GDM1 (cell line): Measurements from ENCODE around the gene ZFPM1.

Experiments used
- DNase-seq: peaks from one replicate; lab custom pipeline; 2025; lab: John Stamatoyannopoulos, UW

The ZFPM1 gene

GRCh38 chr16:88499836-88500251, 46.8 kb downstream of the ZFPM1 start:
- no peak for DNase-seq

DNA sequence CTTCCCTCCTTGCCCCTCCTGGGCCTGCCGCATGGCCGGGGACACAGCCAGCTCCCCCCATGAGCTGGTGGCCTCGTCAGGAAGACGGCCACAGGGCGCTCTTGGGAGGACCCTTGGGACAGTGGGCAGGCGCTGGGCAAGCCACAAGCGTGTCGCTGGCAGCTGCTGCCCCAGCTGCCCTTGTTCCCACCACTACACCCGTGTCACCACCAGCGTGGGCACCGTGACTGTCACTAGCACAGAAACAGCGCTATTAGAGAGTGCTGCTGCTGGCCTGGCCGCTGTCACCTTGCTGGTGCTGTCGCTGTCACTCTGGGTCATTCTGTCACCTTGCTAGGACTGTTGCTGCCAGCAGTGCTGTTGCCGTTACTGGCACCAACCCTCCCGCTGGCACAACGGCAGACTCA, 47.2 kb downstream of the ZFPM1 start:
- DNase-seq, result no peak

- DNase-seq, result no peak
Measured at GRCh38 chr16:88502371-88502770, 49.3 kb downstream of the ZFPM1 start.

- no peak for DNase-seq
Measured at GRCh38 chr16:88502776-88503280, 49.7 kb downstream of the ZFPM1 start.

DNA sequence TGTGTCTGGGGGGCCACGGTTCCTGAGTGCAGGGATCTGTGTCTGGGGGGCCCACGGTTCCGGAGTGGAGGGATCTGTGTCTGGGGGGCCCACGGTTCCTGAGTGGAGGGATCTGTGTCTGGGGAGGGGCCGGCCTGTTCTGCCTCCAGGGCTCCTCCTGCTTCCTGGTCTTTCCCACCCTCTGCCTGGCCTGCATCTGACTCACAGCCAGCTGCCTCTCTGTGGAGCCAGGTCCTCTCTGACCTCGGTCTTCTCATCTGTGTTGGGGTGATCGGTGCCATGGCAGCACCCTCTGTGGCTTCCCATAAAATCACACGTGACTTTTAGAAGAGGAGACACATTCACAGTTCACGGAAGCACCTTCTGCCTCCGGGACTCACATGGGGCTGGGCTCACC, 50.3 kb downstream of the ZFPM1 start:
- no peak for DNase-seq

DNA sequence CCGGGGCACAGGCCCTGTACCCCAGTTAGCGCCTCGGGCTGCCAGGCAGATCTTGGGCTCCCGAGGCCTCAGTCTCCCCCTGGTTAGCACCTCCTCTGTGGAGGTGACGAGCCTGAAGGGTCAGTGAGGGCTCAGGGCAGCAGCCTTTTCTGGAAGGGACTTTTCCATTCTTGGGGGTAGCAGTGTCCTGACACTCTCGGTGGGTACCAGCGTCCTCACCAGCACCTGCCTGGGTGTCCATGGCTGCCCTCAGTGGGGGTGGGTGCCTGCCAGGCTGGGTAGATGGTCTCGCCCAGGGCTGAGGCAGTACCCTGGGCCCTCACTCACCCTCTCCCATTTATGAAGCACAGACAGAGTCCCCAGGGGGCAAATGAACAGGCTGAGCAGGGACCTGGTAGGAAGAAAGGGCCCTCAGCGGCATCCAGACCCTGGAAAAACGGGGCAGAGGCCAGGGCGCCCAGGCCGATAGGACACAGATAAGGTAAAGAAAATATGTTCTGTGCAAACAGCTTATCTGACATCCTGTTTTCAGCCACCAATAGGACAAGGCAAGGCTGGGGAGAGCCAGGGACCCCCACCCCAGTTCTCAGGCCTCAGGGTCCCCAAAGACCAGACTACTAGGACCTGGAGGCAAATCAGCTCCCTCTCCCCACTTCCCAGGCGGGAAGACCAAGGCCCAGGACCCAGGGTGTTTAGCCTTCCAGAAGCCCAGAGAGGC, 50.9 kb downstream of the ZFPM1 start:
- no peak for DNase-seq

- DNase-seq, result no peak
Measured at GRCh38 chr16:88504489-88505404, 51.7 kb downstream of the ZFPM1 start.

DNA sequence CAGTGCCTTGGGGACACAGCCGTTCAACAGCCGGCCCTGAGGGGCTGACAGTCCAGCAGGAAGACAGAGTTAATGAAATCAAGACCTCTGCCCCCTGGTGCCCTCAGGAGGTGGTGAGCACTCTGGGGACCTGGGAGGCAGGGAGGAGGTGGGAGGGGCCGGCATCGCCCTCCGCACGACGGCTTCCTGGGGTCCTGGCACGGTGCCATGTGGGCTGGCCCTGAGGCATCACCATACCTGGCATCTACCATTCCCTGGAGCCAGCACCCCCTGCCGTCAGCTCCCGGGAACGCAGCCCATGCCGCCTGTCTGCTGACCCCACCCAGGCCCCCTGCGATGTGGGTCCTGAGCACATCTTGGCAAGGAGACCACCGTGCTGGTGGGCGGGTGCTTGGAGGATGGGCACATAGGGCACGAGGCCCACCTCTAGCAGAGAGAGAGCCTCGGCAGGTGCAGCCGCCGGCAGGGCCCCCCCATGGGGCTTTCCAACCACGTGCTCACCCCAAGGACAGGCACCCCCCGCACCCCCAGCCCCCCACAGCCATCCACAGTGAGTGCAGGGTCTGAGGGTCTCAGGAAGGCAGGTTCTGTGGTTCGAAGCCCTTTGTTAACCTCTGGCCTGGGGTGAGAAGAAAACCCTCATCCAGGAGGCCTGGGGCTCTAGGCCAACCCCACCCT, 52.5 kb downstream of the ZFPM1 start:
- no peak for DNase-seq

- DNase-seq, result no peak
Measured at GRCh38 chr16:88506723-88507122, 53.6 kb downstream of the ZFPM1 start.

GRCh38 chr16:88507231-88507743, 54.2 kb downstream of the ZFPM1 start:
- no peak for DNase-seq

GRCh38 chr16:88508376-88508867, 55.3 kb downstream of the ZFPM1 start:
- DNase-seq, result no peak

DNA sequence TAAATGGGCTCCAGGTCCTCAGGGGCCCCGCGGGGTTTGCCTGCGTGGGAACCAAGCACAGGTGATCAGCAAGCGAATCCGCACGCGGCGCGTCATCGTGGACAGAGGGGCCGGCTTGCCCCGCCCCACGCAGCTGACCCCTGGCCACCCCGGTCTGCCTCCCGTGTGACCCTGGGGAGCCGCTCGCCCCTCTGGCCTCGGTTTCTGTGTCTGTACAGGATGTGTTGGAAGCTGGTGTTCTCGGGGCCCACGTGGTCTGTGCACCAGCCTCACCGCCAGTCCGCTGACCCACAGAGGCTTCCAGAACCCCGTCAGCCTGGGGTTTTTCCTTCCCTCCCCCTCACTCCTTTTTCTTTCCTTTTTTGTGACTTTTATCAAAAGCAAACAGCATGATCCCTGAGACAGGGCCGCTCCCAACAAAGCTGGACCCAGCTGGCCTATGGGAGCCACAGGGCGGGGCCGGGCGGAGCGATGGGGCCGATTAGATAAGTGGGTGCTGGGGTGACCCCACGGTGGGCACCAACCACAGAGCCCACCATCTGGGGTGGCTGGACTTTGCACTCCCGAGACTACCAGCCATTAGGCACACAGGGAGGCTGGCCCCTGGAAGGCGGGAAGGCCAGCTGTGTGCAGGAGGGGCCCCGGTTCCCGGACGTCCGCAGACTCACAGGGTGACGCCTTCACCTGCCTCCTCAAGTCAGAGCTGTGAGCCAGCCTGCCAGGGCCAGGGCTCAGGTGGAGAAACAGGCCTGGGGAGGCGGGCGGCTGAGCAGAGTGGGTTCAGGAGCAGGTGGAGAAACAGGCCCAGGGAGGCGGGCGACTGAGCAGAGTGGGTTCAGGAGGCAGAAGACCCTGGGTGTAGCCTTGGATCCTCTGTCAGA, 56.0 kb downstream of the ZFPM1 start:
- no peak for DNase-seq

GRCh38 chr16:88509749-88510069, 56.6 kb downstream of the ZFPM1 start:
- no peak for DNase-seq

DNA sequence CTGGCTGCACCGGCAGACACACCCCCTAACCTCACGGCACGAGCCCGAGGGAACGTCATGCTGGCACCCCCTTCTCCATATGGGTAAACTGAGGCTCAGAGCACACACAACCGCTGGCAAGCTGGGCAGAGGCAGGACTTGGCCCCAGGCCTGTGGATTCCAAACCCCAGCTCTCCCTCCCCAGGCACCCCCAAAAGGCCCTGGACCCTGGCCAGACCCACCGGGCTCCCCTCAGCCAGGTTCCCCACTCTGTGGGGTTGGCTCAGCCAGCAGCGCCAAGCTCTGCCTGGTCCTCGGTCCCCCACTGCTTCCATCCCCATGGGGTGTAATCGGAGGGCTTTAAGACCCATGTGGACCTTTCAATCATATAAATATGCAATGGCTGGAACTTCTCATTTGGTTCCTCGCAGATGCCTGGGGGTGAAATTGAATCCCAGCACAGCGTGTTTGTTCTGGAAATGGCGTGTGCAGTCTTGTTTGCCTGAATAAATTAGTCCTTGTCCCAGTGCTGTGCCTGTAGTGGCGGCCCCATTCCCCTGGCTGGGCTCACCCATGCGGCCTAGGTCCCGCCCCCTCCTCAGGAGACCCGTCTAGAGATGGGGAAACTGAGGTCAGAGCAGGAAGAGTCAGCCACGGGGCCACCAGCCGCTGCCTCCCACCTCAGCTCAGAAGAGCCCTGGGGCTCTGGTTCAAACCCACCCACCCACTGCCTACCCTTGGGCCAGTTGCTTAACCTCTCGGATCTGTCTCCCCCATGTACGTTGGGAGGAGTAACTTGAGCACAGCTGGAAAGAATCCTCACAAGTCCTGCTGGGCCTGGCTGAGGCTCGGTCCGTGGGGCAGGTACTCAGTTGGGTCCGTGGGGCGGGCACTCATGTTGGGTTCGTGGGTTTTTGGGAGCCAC, 57.3 kb downstream of the ZFPM1 start:
- no peak for DNase-seq

DNA sequence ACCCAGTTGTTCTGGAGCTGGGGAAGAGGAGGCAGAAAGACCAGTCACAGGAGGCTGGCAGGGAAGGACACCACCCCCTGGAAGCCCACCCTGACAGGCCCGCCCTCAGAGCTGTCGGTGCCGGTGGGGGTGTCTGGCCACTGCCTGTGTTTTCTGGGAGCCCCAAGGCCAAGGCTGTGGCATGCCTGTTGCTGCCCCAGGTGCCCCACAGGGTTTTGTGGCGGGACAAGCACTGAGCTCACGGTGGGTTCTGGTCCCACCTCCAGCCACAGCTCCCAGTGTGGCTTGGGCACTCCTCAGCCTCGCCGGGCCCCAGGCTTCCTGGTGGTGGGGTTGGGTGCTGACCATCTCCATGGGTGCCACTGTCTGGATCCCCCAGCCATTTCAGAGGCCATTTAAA, 58.0 kb downstream of the ZFPM1 start:
- no peak for DNase-seq

- no peak for DNase-seq
Measured at GRCh38 chr16:88511906-88512305, 58.8 kb downstream of the ZFPM1 start.

DNA sequence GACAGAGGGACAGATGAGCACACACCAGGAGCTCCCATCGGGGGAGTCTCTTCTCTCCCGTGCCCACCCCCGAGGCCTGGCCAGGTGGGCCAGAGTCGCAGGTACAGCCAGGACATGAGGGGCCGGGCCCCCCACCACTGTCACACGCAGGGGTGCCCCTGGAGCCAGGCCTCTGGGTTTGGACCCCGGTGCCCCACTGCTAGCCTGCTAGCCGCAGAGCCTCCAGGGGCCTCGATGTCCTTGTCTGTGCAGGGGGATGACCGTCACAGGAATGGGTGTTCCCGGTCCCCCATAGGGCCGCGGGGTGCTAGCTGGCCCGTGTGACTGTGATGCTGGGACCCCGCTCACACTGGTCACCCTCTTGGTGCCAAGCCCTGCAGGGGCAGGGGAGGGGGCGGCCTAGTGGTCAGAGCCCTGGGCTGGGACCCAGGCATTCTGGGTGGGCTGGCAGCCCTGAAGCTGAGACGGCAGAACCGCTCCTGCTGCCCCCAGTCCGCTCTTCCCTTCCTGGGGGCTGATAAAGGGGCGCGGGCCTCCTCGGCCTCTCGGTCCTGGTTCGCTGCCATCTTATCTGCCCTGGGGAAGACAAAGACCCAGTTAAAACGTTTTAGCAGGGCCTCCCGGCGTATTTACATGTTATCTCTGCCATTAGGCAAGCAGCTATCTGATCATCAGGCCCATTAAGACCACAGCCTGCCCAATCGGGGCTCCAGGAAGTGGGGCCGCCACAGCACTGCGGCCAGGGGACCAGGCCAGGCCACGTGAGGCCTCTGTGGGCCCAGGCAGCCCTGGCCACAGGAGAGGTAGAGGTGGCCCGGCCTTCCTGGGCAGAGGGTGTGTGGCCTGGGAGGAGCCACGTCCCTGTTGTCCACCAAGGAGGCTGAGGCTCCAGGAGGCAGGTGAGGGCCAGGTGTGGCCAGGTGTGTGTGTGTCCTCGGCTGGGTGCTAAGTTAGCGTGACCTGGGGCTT, 59.9 kb downstream of the ZFPM1 start:
- DNase-seq, result no peak

- DNase-seq, result no peak
Measured at GRCh38 chr16:88514070-88514469, 61.0 kb downstream of the ZFPM1 start.
